Endothelial cell of umbilical vein (primary cell): Measurements from ENCODE around the gene PDZD4. TPM values are rescaled to one million over a fixed set of nuclear protein-coding genes. Genes with fewer than 3 reads are reported as not detected.

ENCODE experiments used
- BruUV-seq: library from RNA; stranded (reverse); fragments of 400-500 nt; replicated peaks from 2 replicates; lab custom pipeline; 2021; lab: Mats Ljungman, UMichigan
- CTCF ChIA-PET: fragments of 300-600, 350-600 bp; sonication (Branson Sonifier 250); formaldehyde crosslinking; loops from one replicate; lab custom pipeline; 2021; ENCODE audit warnings: antibody characterized with exemption, inconsistent platforms; lab: Charles Lee
- POLR2A ChIA-PET: fragments of 300-600, 350-600 bp; sonication (Branson Sonifier 250); formaldehyde crosslinking; loops from one replicate; lab custom pipeline; 2021; ENCODE audit warnings: antibody characterized with exemption, inconsistent platforms; lab: Charles Lee
- DNase-seq: peaks from one replicate; pipeline ENCODE4 v3.0.0-alpha.2; 2011; ENCODE audit warnings: low read depth, low spot score
- FAIRE-seq: peaks from 2 replicates; lab custom pipeline; 2011; peaks lifted over from hg19 to GRCh38; lab: Jason Lieb, UNC
- H2AFZ ChIP-seq: 2 replicates; pipeline ENCODE4 v1.6.0; 2012; ENCODE audit warnings: low read depth, low read length, control low read depth, inconsistent platforms
- H3K27ac ChIP-seq: 2 replicates; pipeline ENCODE4 v1.5.1; 2011; ENCODE audit warnings: low read depth, mild to moderate bottlenecking, control low read depth, low read length, moderate library complexity; ENCODE audit not compliant: insufficient read depth
- H3K27me3 ChIP-seq, 2 experiments: 2 replicates each; pipeline versions ENCODE4 v1.6.0 to v1.6.1; 2011; ENCODE audit warnings: low read length in 2 of 2, mixed read lengths in 1 of 2; ENCODE audit not compliant: control insufficient read depth in 2 of 2, insufficient read depth in 2 of 2
- H3K36me3 ChIP-seq, 2 experiments: 2 replicates in 1 of 2; 3 replicates in 1 of 2; pipeline ENCODE4 v1.5.1; 2011; ENCODE audit warnings: low read length in 2 of 2, mild to moderate bottlenecking in 1 of 2, moderate library complexity in 1 of 2; ENCODE audit not compliant: control insufficient read depth in 2 of 2, insufficient read depth in 2 of 2; ENCODE audit errors: extremely low read depth in 1 of 2
- H3K4me1 ChIP-seq: 3 replicates; pipeline ENCODE4 v1.5.1; 2011; ENCODE audit warnings: mild to moderate bottlenecking, low read length; ENCODE audit not compliant: control insufficient read depth, insufficient read depth; ENCODE audit errors: extremely low read depth
- H3K4me2 ChIP-seq: 2 replicates; pipeline ENCODE4 v1.6.1; 2011; ENCODE audit warnings: low read length, control low read depth, mixed read lengths; ENCODE audit not compliant: insufficient read depth
- H3K4me3 ChIP-seq, 3 experiments: fragments of 200-600 bp in 1 of 3; sonication (generic), shearing (Covaris generic) in 1 of 3; replicated peaks in 1 of 3; 2 replicates each; pipeline ENCODE4 v1.5.1; 2011 to 2016; ENCODE audit warnings: control low read depth in 3 of 3, low read length in 3 of 3, mild to moderate bottlenecking in 2 of 3, inconsistent platforms in 1 of 3, low read depth in 1 of 3, moderate library complexity in 1 of 3; ENCODE audit not compliant: insufficient read depth in 1 of 3
- H3K79me2 ChIP-seq: 2 replicates; pipeline ENCODE4 v1.6.0; 2012; ENCODE audit warnings: low read length, inconsistent platforms; ENCODE audit not compliant: control insufficient read depth, insufficient read depth
- H3K9ac ChIP-seq: replicated peaks from 2 replicates; pipeline ENCODE3; 2011; ENCODE audit warnings: low read length, control low read depth; ENCODE audit not compliant: insufficient read depth; ENCODE audit errors: extremely low read depth
- H3K9me1 ChIP-seq: replicated peaks from 3 replicates; pipeline ENCODE4 v1.6.0; 2011; ENCODE audit warnings: mild to moderate bottlenecking, low read length; ENCODE audit not compliant: control insufficient read depth, insufficient read depth; ENCODE audit errors: extremely low read depth
- H3K9me3 ChIP-seq: replicated peaks from 2 replicates; pipeline ENCODE4 v1.5.1; 2012; ENCODE audit warnings: low read length, inconsistent platforms; ENCODE audit not compliant: control insufficient read depth, insufficient read depth
- H4K20me1 ChIP-seq: replicated peaks from 2 replicates; pipeline ENCODE3; 2011; ENCODE audit warnings: mild to moderate bottlenecking, low read length; ENCODE audit not compliant: control insufficient read depth, insufficient read depth; ENCODE audit errors: extremely low read depth
- POLR2A ChIP-seq: IDR thresholded peaks from 2 replicates; pipeline ENCODE4 v1.6.1; 2012; ENCODE audit warnings: low read depth, mild to moderate bottlenecking, control low read depth, low read length
- POLR2AphosphoS5 ChIP-seq: IDR thresholded peaks from 2 replicates; pipeline ENCODE4 v1.6.1; 2012; ENCODE audit warnings: low read depth, mild to moderate bottlenecking, control low read depth, low read length, moderate library complexity; ENCODE audit not compliant: insufficient read depth
- dilution Hi-C: fragments of 300-500 bp; cut with MboI; formaldehyde crosslinking; loops from one replicate; pipeline ENCODE4 v1.15.0; 2019; ENCODE audit warnings: low sequenced_read_pairs; ENCODE audit not compliant: extremely low pct_ligation_motif_present
- intact Hi-C: fragments of 100-400 bp; cut with micrococcal nuclease; formaldehyde crosslinking; loops from one replicate; pipeline ENCODE4 v1.10.0; 2022
- polyA plus RNA-seq, 4 experiments: library from polyadenylated mRNA; depleted of rRNA in 3 of 4; stranded (reverse) in 3 of 4; unstranded in 1 of 4; fragments of >200 nt; gene quantifications; 2 replicates each; pipeline versions ENCODE4 v1.2.1 to v1.2.3, GENCODE V29; 2011 to 2012; ENCODE audit warnings: missing spikeins in 1 of 4
- total RNA-seq: library from RNA; stranded (reverse); gene quantifications from 2 replicates; pipeline ENCODE4 v1.2.3, GENCODE V29; 2021
- TF ChIP-seq, protein P1 (sequence below), 2 donors: IDR thresholded peaks; 1 replicate in 1 of 2; 2 replicates in 1 of 2; pipeline ENCODE4 v1.5.1; 2011; ENCODE audit warnings: low read length in 2 of 2, mild to moderate bottlenecking in 2 of 2, moderate library complexity in 2 of 2, control low read depth in 1 of 2, inconsistent platforms in 1 of 2, low read depth in 1 of 2; ENCODE audit not compliant: insufficient read depth in 1 of 2; ENCODE audit errors: extremely low read depth in 1 of 2

PDZD4 gene
- total and polyA plus RNA-seq, 2 donors (not counting 3 experiments of a cell fraction or from before 2014, with no cell fraction given), result 0.07 to 0.09 TPM

DNA sequence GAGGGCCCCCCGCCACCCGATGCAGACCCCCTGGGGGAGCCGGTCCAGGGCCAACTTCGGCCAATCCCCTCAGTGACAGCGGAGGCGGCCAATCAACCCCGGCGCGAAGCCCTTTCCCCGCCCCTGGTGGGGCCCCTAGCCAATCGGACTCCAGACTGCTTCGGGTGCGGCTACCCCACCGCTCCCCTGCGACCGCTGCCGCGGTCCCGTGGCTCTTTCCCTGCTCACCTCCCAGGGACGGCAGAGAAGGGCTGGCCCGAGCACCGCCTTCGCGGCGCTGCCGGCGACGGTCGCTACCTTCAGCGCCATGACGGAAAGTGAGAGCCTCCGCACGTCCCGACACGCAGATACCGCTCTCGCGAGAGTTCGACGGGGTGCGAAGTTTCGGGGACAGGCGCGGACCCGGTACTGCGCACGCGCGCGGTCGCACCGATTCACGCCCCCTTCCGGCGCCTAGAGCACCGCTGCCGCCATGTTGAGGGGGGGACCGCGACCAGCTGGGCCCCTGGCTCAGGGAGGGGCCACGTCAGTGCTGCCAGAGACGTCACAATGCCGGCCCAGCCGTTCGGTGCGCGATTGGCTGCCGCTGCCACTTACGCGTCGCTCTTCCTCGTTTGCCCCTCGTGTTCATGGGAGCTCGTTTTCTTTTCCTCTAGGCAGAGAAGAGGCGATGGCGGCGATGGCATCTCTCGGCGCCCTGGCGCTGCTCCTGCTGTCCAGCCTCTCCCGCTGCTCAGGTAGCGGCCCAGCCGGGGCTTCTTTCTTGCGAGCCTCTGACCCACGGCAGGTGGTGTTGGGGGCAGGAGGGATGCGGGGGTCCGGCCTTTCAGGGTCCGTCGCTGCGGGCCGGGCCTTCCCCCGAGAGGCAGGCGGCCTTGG lies 36.1 kb downstream of the PDZD4 start, which contains the start of the genes IDH3G and SSR4:
IDH3G (minus strand) TSS at position 358 of the 879 bp plus-strand sequence; CDS start at position 309, 49 bp downstream.
SSR4 (plus strand) TSS at position 651 of the 879 bp plus-strand sequence; CDS start at position 671, 20 bp downstream.
- TF ChIP-seq, protein P1, sequence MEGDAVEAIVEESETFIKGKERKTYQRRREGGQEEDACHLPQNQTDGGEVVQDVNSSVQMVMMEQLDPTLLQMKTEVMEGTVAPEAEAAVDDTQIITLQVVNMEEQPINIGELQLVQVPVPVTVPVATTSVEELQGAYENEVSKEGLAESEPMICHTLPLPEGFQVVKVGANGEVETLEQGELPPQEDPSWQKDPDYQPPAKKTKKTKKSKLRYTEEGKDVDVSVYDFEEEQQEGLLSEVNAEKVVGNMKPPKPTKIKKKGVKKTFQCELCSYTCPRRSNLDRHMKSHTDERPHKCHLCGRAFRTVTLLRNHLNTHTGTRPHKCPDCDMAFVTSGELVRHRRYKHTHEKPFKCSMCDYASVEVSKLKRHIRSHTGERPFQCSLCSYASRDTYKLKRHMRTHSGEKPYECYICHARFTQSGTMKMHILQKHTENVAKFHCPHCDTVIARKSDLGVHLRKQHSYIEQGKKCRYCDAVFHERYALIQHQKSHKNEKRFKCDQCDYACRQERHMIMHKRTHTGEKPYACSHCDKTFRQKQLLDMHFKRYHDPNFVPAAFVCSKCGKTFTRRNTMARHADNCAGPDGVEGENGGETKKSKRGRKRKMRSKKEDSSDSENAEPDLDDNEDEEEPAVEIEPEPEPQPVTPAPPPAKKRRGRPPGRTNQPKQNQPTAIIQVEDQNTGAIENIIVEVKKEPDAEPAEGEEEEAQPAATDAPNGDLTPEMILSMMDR (IDR thresholded peaks at IDR 0.05; ENCODE audit: extremely low read depth in 1 of 2, insufficient read depth in 1 of 2, low read depth in 1 of 2, low read length in 2 of 2), result no peak
- TF ChIP-seq POLR2AphosphoS5 (peak; percentile 57), POLR2A (peak; percentile 76)
- Histone ChIP-seq H3K27me3 (no peaks in the 10 kb centered on the region), H3K9ac (peak within 1 kb of the TSS; percentile 94), H3K79me2 (peaks cover 58% of the 10 kb centered on the region), H3K27ac (peak within 1 kb of the TSS; percentile 87), H3K36me3 (peaks cover 0 to 20% of the 10 kb centered on the region in 2 experiments), H3K4me1 (peaks cover 15% of the 10 kb centered on the region), H3K4me2 (peak within 1 kb of the TSS; percentile 67), H3K9me1 (no peaks in the 10 kb centered on the region), H2AFZ (peak within 1 kb of the TSS; percentile 66), H3K4me3 (peak within 1 kb of the TSS; percentile 39 to 84 (median 78)), H3K9me3 (no peaks in the 10 kb centered on the region), H4K20me1 (no peaks in the 10 kb centered on the region)
- CTCF ChIA-PET, result interaction anchor here (0.7 to 1.9 kb wide), 3 partner anchors 10 to 153 kb away, joined by 3 to 13 read pairs (median 6); no protein-coding TSS in a partner anchor
- POLR2A ChIA-PET, result no interaction called here
- dilution Hi-C loops (no loop called here), intact Hi-C loops (loop anchor here (2.0 to 10.0 kb wide), 3 partner anchors 29 to 81 kb away; partner anchors contain the start of gene PLXNB3)
- peak; percentile 99 for FAIRE-seq
- peak; percentile 96 for DNase-seq
- no TSS peak for BruUV-seq
